LNCAP (cell line): ENCODE results near the gene KCTD16.

Source experiments
- TF ChIP-seq, protein P1 (sequence below): fragments of 450-650 bp; IDR thresholded peaks from 2 replicates; pipeline ENCODE4 v1.5.1; 2017; ENCODE audit warnings: mild to moderate bottlenecking

The KCTD16 gene

DNA sequence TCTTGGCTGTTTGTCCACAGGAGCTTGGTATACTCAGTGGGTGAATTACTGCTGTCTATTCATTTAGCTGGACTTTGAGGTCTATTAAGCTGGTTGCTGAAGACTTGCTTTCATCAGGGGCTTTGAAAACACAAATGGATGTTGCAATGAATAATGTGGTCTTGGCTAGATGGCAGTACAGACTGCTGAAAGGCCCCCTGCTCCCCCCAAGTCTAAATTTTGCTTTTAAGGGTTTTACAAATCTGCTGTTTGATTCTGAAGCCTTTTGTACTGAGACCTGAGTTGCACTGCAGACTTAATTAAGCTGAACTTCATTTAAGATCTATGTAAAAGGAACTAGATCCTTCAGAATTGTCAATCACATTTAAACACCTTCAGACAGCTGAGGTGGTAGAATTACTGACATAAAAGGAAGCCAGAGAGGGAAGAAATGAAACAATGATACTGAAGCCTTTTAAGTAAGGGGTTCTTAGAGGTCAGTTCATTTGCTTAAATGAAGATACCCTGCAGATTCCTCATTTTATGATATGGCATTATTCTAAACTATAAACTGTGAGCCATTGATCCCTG lies 37.3 kb downstream of the KCTD16 start:
- TF ChIP-seq, protein P1, sequence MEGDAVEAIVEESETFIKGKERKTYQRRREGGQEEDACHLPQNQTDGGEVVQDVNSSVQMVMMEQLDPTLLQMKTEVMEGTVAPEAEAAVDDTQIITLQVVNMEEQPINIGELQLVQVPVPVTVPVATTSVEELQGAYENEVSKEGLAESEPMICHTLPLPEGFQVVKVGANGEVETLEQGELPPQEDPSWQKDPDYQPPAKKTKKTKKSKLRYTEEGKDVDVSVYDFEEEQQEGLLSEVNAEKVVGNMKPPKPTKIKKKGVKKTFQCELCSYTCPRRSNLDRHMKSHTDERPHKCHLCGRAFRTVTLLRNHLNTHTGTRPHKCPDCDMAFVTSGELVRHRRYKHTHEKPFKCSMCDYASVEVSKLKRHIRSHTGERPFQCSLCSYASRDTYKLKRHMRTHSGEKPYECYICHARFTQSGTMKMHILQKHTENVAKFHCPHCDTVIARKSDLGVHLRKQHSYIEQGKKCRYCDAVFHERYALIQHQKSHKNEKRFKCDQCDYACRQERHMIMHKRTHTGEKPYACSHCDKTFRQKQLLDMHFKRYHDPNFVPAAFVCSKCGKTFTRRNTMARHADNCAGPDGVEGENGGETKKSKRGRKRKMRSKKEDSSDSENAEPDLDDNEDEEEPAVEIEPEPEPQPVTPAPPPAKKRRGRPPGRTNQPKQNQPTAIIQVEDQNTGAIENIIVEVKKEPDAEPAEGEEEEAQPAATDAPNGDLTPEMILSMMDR: no peak

DNA sequence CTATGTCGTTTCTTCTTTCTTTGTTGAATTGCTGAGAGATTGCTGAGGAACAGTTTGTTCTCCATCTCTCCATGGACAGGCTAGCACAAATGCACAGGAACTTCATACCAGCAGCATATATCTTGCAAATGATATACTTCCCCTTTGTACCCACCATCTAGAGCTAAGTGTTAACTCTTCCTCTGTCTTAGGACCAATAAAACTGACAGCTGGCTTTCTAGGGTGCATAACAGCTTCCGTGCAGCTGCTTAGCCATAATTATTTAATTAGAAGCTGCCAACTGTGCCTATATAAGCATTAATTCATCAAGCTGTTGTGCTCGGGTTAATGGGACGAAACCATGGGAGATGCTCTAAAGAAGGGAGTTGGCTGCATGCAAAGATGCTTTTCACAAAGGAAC lies 38.7 kb downstream of the KCTD16 start:
- TF ChIP-seq, protein P1: no peak

DNA sequence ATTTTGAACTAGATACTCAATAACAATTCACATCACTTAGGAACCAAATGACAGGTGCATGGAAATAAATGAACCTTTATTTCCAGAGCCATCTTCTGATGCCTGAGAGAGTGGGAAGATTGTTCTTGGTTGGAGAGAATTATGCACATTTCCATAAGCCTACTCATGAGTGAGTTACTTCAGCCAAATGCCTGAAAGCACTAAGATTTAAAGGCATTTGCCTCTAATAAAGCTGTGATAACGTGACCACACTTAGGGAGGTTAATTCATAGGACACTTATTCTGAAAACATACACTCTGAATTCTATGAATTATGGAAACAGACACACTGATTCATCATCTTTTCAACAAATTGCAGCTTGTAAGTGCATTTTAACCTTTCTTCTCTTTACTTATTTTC lies 40.0 kb downstream of the KCTD16 start:
- TF ChIP-seq, protein P1: no peak

DNA sequence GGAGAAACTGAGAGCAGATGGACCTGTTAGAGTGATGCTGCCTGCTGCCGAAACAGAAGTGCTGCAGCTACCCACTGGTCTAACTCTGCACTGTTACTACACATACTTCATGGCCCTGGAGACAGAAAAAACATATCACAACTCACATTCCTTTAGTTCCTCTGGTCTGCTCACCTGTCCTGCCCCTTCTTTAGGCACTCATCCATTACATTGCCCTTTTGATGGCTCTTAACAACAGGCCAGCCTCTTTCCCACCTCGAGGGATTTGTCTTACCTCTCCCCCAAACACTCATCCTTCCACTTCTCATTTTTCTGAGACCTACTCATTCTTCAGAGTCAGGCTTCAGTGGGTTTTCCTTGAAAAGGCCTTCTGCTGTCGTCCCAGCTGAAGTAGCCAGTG lies 49.2 kb downstream of the KCTD16 start:
- TF ChIP-seq, protein P1: no peak

DNA sequence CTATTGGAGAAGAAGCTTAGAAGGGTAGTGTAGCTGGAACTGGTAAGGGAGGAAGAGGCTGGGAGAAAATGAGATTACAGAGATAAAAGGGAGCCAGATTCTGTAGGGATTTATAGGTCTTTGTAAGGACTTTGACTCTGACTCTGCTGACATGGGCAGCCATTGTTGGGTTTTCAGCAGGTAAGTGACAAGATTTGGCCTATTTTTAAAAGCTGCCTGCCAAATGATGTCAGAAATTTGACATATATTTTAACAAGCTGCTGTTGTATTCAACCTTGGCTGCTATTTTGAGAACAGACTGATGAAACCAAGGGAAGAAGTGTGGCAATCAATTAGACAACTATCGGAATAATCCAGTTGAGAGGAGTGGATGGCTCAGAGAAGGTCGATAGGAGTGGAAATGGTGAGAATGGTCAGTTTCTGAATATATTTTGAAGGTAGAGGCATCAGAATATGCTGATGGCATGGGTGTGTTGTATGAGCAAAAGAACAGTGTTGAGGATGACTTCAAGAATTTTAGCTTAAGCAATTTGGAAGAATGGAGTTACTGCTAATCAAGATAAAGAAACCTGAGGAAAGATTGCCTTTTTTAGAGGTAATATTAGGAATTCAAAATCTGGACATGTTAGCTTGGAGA lies 56.8 kb downstream of the KCTD16 start:
- TF ChIP-seq, protein P1: no peak

DNA sequence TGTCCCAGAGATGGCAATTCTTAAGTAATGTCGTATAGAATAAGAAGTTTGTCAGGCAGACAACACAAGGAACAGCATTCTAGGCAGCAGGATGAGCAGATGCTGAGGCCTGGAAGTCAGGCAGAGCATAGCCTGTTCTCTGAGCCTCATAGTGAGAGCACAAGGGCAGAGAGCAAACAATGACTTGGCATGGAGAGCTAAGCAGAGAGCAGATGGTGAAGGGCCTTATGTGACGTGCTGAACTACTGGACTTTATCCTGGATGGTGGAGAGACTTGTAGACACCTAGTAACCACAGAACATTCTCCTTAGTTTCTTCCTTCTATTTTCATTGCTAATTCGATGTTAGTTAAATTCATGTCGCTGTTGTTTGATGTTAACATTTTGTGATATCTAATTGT lies 60.1 kb downstream of the KCTD16 start:
- TF ChIP-seq, protein P1: no peak

DNA sequence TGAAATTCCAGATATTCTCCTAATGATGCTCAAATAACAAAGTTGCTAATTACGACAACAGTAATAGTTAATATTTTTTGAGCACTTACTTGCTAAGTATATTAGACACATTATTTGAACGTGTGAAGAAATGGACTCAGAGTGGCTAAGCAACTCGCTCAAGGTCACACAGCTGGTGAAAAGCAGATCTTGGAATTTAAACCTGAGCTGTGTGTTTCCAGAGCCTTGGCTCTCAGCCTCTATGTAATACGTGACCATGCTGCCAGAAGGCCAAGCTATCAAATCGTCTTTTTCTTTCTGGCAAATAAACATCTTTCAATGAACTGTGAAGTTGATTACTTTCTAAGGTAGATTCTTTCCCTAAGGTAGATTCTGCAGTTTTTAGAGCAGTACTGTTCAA lies 61.6 kb downstream of the KCTD16 start:
- TF ChIP-seq, protein P1: no peak

DNA sequence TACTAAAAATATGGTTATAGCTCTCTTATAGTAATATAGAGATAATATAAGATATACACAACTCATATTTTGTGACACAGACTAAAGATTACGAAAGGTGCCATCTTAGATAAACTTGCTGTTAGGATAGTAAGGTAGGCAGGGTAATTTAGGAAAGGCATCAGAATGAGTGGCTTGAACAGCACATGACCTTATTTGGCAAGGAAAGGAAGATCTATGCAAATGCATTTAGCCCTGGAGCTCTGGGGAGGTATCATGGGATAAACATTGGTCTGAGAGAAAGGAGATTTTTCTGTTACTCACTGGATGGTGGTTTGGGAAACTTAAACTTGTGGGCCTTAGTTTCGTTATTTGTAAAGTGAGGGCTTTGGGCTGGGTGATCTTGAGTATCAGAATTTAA lies 65.8 kb downstream of the KCTD16 start:
- TF ChIP-seq, protein P1: no peak
